Esophagus (tissue), 2 donors: ENCODE measurements around the gene C19orf38. TPM values are rescaled to one million over a fixed set of nuclear protein-coding genes. Genes with fewer than 3 reads are reported as not detected.

Experiments
- H3K27ac ChIP-seq, 2 donors: one replicate each; pipeline ENCODE4 v1.5.1; 2013; ENCODE audit warnings: low read depth in 2 of 2, mild to moderate bottlenecking in 2 of 2, inconsistent platforms in 1 of 2, low read length in 1 of 2, moderate library complexity in 1 of 2
- H3K27me3 ChIP-seq, 2 donors: one replicate each; pipeline ENCODE4 v1.6.1; 2013; ENCODE audit warnings: low read length in 2 of 2, control low read depth in 1 of 2, mild to moderate bottlenecking in 1 of 2; ENCODE audit not compliant: insufficient read depth in 2 of 2, control insufficient read depth in 1 of 2
- H3K36me3 ChIP-seq, 2 donors: one replicate each; pipeline ENCODE4 v1.6.1; 2013; ENCODE audit warnings: low read length in 1 of 2; ENCODE audit not compliant: control insufficient read depth in 2 of 2, insufficient read depth in 2 of 2
- H3K4me1 ChIP-seq, 2 donors: one replicate each; pipeline ENCODE4 v1.6.1; 2013; ENCODE audit warnings: low read length in 1 of 2; ENCODE audit not compliant: control insufficient read depth in 2 of 2, insufficient read depth in 2 of 2
- H3K4me3 ChIP-seq, 2 donors: one replicate each; pipeline ENCODE4 v1.5.1; 2013; ENCODE audit warnings: low read length in 2 of 2, mild to moderate bottlenecking in 2 of 2, low read depth in 1 of 2, moderate library complexity in 1 of 2
- H3K9me3 ChIP-seq, 2 donors: one replicate each; pipeline ENCODE4 v1.6.1; 2013; ENCODE audit warnings: mild to moderate bottlenecking in 2 of 2, low read depth in 1 of 2, low read length in 1 of 2, moderate library complexity in 1 of 2; ENCODE audit not compliant: control insufficient read depth in 2 of 2, insufficient read depth in 1 of 2
- WGBS, 2 donors: extraction: QIAGEN DNeasy Blood & Tissue Kit; methylation state at CpG; one replicate each; pipeline ENCODE4 v1.1.7; 2013; 5-methylcytosine and 5-hydroxymethylcytosine counted together
- polyA plus RNA-seq, 2 donors: library from polyadenylated mRNA; stranded (reverse); fragments of 200-250 nt; gene quantifications; one replicate each; pipeline ENCODE4 v1.2.3, GENCODE V29; 2013
- donor health status: healthy with polysubstance abuse.
- donor health status: Bipolar disorder and iron deficiency.

Gene C19orf38
- under 1 TPM; 0.19 to 0.20 TPM for polyA plus RNA-seq

- Histone ChIP-seq H3K36me3 (no peaks in the 10 kb centered on the region), H3K4me3 (no peak within 1 kb of the TSS), H3K27ac (no peak within 1 kb of the TSS), H3K4me1 (no peaks in the 10 kb centered on the region), H3K27me3 (no peaks in the 10 kb centered on the region), H3K9me3 (no peaks in the 10 kb centered on the region)
- 41 to 48% methylated on average over 14 of the region's 14 CpGs for WGBS, 2 donors
Measured at GRCh38 chr19:10848230-10848856, at the start of gene C19orf38. Gene C19orf38, plus strand, starts transcription at chr19:10848415. Its CDS starts 94 bp downstream, at chr19:10848509.

- no peak overlapping the region for H3K4me3 ChIP-seq
- H3K27ac ChIP-seq = no peak overlapping the region
- peaks cover 4 to 57% of the 10 kb centered on the region in 2 donors for H3K36me3 ChIP-seq
- H3K27me3 ChIP-seq = no peaks in the 10 kb centered on the region
- WGBS, 2 donors = 72 to 81% methylated on average over 9 of the region's 9 CpGs
- no peaks in the 10 kb centered on the region for H3K4me1 ChIP-seq
- H3K9me3 ChIP-seq = no peaks in the 10 kb centered on the region
Measured at GRCh38 chr19:10800488-10800887, 47.7 kb upstream of the C19orf38 start.

GRCh38 chr19:10802479-10802878, 45.7 kb upstream of the C19orf38 start:
- Histone ChIP-seq H3K27ac (no peak overlapping the region), H3K9me3 (no peaks in the 10 kb centered on the region), H3K27me3 (no peaks in the 10 kb centered on the region), H3K4me1 (no peaks in the 10 kb centered on the region), H3K36me3 (peaks cover 0 to 49% of the 10 kb centered on the region in 2 donors), H3K4me3 (no peak overlapping the region)
- WGBS, 2 donors = 95% methylated on average over 5 of the region's 5 CpGs

GRCh38 chr19:10803252-10803651, 45.0 kb upstream of the C19orf38 start:
- no peak overlapping the region for H3K4me3 ChIP-seq
- H3K27ac ChIP-seq = no peak overlapping the region
- H3K4me1 ChIP-seq = no peaks in the 10 kb centered on the region
- H3K9me3 ChIP-seq = no peaks in the 10 kb centered on the region
- no peaks in the 10 kb centered on the region for H3K27me3 ChIP-seq
- 95 to 98% methylated on average over 8 to 9 of the region's 9 CpGs for WGBS, 2 donors
- H3K36me3 ChIP-seq = peaks cover 0 to 41% of the 10 kb centered on the region in 2 donors

- peaks cover 2 to 10% of the 10 kb centered on the region in 2 donors for H3K4me1 ChIP-seq
- H3K4me3 ChIP-seq = no peak overlapping the region
- H3K27ac ChIP-seq = no peak overlapping the region
- 90 to 95% methylated on average over 11 of the region's 11 CpGs for WGBS, 2 donors
- H3K9me3 ChIP-seq = no peaks in the 10 kb centered on the region
- peaks cover 3 to 43% of the 10 kb centered on the region in 2 donors for H3K36me3 ChIP-seq
- H3K27me3 ChIP-seq = no peaks in the 10 kb centered on the region
Measured at GRCh38 chr19:10805065-10805757, 43.0 kb upstream of the C19orf38 start.

GRCh38 chr19:10805758-10806247, 42.4 kb upstream of the C19orf38 start:
- Histone ChIP-seq H3K27me3 (no peaks in the 10 kb centered on the region), H3K36me3 (peaks cover 3 to 49% of the 10 kb centered on the region in 2 donors), H3K4me1 (peaks cover 2 to 10% of the 10 kb centered on the region in 2 donors), H3K27ac (no peak overlapping the region), H3K9me3 (no peaks in the 10 kb centered on the region), H3K4me3 (no peak overlapping the region)
- 89 to 92% methylated on average over 11 of the region's 11 CpGs for WGBS, 2 donors

GRCh38 chr19:10808937-10809649, 39.1 kb upstream of the C19orf38 start:
- Histone ChIP-seq H3K36me3 (peaks cover 3 to 48% of the 10 kb centered on the region in 2 donors), H3K9me3 (no peaks in the 10 kb centered on the region), H3K4me3 (no peak overlapping the region), H3K27ac (peak overlapping the region; percentile 79 to 88), H3K4me1 (peaks cover 2 to 10% of the 10 kb centered on the region in 2 donors), H3K27me3 (no peaks in the 10 kb centered on the region)
- 60 to 64% methylated on average over 10 of the region's 10 CpGs for WGBS, 2 donors

- Histone ChIP-seq H3K4me3 (no peak overlapping the region), H3K27ac (peak overlapping the region; percentile 79 to 88), H3K27me3 (no peaks in the 10 kb centered on the region), H3K36me3 (peaks cover 3 to 46% of the 10 kb centered on the region in 2 donors), H3K4me1 (peaks cover 2 to 10% of the 10 kb centered on the region in 2 donors), H3K9me3 (no peaks in the 10 kb centered on the region)
- 85 to 86% methylated on average over 15 of the region's 15 CpGs for WGBS, 2 donors
Measured at GRCh38 chr19:10809651-10810285, 38.4 kb upstream of the C19orf38 start.

- no peaks in the 10 kb centered on the region for H3K9me3 ChIP-seq
- H3K27me3 ChIP-seq = no peaks in the 10 kb centered on the region
- WGBS, 2 donors = 89 to 92% methylated on average over 17 of the region's 17 CpGs
- H3K36me3 ChIP-seq = peaks cover 3 to 46% of the 10 kb centered on the region in 2 donors
- H3K27ac ChIP-seq = no peak overlapping the region
- no peak overlapping the region for H3K4me3 ChIP-seq
- peaks cover 2 to 10% of the 10 kb centered on the region in 2 donors for H3K4me1 ChIP-seq
Measured at GRCh38 chr19:10811391-10812111, 36.7 kb upstream of the C19orf38 start.
